Measurements from ENCODE around the gene SLX9. TPM values are rescaled to one million over a fixed set of nuclear protein-coding genes. Genes with fewer than 3 reads are reported as not detected.

Gene SLX9
- total and polyA plus RNA-seq, 2 donors (not counting 1 experiment from before 2014, with no cell fraction given): 11.7 to 15.9 TPM

- ChIA-PET CTCF (interaction anchor here (1.1 to 16.3 kb wide), 4 partner anchors 9 to 195 kb away, joined by 3 to 423 read pairs (median 180); no protein-coding TSS in a partner anchor), POLR2A (no interaction called here)
- H3K27ac Mint-ChIP-seq: no peak overlapping the region
- Histone ChIP-seq H2AFZ (ENCODE audit: insufficient read depth, low read depth, low read length, poor library complexity, severe bottlenecking) (no peak overlapping the region), H4K20me1 (ENCODE audit: control insufficient read depth, insufficient read depth, low read length, poor library complexity, severe bottlenecking) (peaks cover 80% of the 10 kb centered on the region), H3K36me3 (replicated peaks in 1 of 2; ENCODE audit: control extremely low read depth in 1 of 2, control insufficient read depth in 1 of 2, extremely low read depth in 1 of 2, insufficient read depth in 2 of 2, low read length in 1 of 2) (peaks cover 0 to 29% of the 10 kb centered on the region in 2 experiments), H3K9ac (ENCODE audit: low read length) (no peak overlapping the region), H3K4me3 (ENCODE audit: control extremely low read depth in 1 of 5, extremely low read depth in 1 of 5, insufficient read depth in 1 of 5, low read depth in 2 of 5, low read length in 4 of 5) (no peak overlapping the region), H3K9me3 (ENCODE audit: control extremely low read depth in 1 of 3, control insufficient read depth in 2 of 3, insufficient read depth in 1 of 3, low read length in 2 of 3) (no peaks in the 10 kb centered on the region), H3K79me2 (ENCODE audit: control insufficient read depth, insufficient read depth, low read length) (peaks cover 86% of the 10 kb centered on the region), H3K4me1 (ENCODE audit: control insufficient read depth in 2 of 2, insufficient read depth in 2 of 2, low read length in 2 of 2) (peaks cover 31 to 45% of the 10 kb centered on the region in 2 donors), H3K27ac (ENCODE audit: low read length in 2 of 2) (no peak overlapping the region), H3K4me2 (replicated peaks; ENCODE audit: low read depth, low read length, poor library complexity, severe bottlenecking) (no peak overlapping the region), H3K27me3 (replicated peaks in 1 of 4; ENCODE audit: control extremely low read depth in 1 of 4, control insufficient read depth in 3 of 4, insufficient read depth in 4 of 4, low read length in 3 of 4) (no peaks in the 10 kb centered on the region)
- intact Hi-C loops (cut with micrococcal nuclease): loop anchor here (5.0 kb wide), 1 partner anchor 343 kb away; the partner anchor contains the start of gene POFUT2
- H3K4me1 Mint-ChIP-seq: peaks cover 41% of the 10 kb centered on the region
- ATAC-seq (ENCODE audit: low read depth) (no peak), DNase-seq (no peak)
- H3K9me3 Mint-ChIP-seq (ENCODE audit: insufficient read depth): no peaks in the 10 kb centered on the region
- TF ChIP-seq CTCF (IDR thresholded peaks at IDR 0.05) (no peak), EZH2 (IDR thresholded peaks at IDR 0.05; ENCODE audit: borderline replicate concordance, insufficient read depth, low read depth, low read length, poor library complexity, severe bottlenecking) (no peak)
- H3K4me3 Mint-ChIP-seq: no peak overlapping the region
- WGBS (ENCODE audit: insufficient coverage): 94% methylated on average over 18 of the region's 24 CpGs
- no peaks in the 10 kb centered on the region for H3K27me3 Mint-ChIP-seq
Measured at GRCh38 chr21:44943686-44944550, 4.1 kb downstream of the SLX9 start.

GRCh38 chr21:44944596-44944995 lies 4.8 kb downstream of the SLX9 start:
- ChIA-PET POLR2A (no interaction called here), CTCF (interaction anchor here (1.2 to 16.3 kb wide), 3 partner anchors 144 to 194 kb away, joined by 3 to 423 read pairs (median 355); no protein-coding TSS in a partner anchor)
- Histone ChIP-seq H3K79me2 (ENCODE audit: control insufficient read depth, insufficient read depth, low read length) (peaks cover 93% of the 10 kb centered on the region), H3K36me3 (replicated peaks in 1 of 2; ENCODE audit: control extremely low read depth in 1 of 2, control insufficient read depth in 1 of 2, extremely low read depth in 1 of 2, insufficient read depth in 2 of 2, low read length in 1 of 2) (peaks cover 0 to 31% of the 10 kb centered on the region in 2 experiments), H3K4me2 (replicated peaks; ENCODE audit: low read depth, low read length, poor library complexity, severe bottlenecking) (no peak overlapping the region), H3K27ac (ENCODE audit: low read length in 2 of 2) (no peak overlapping the region), H3K27me3 (replicated peaks in 1 of 4; ENCODE audit: control extremely low read depth in 1 of 4, control insufficient read depth in 3 of 4, insufficient read depth in 4 of 4, low read length in 3 of 4) (no peaks in the 10 kb centered on the region), H3K4me3 (ENCODE audit: control extremely low read depth in 1 of 5, extremely low read depth in 1 of 5, insufficient read depth in 1 of 5, low read depth in 2 of 5, low read length in 4 of 5) (no peak overlapping the region), H3K4me1 (ENCODE audit: control insufficient read depth in 2 of 2, insufficient read depth in 2 of 2, low read length in 2 of 2) (peaks cover 28 to 43% of the 10 kb centered on the region in 2 donors), H3K9ac (ENCODE audit: low read length) (no peak overlapping the region), H3K9me3 (ENCODE audit: control extremely low read depth in 1 of 3, control insufficient read depth in 2 of 3, insufficient read depth in 1 of 3, low read length in 2 of 3) (no peaks in the 10 kb centered on the region), H4K20me1 (ENCODE audit: control insufficient read depth, insufficient read depth, low read length, poor library complexity, severe bottlenecking) (peaks cover 87% of the 10 kb centered on the region), H2AFZ (ENCODE audit: insufficient read depth, low read depth, low read length, poor library complexity, severe bottlenecking) (no peak overlapping the region)
- Mint-ChIP-seq H3K27me3 (no peaks in the 10 kb centered on the region), H3K4me1 (peaks cover 37% of the 10 kb centered on the region), H3K27ac (no peak overlapping the region), H3K9me3 (ENCODE audit: insufficient read depth) (no peaks in the 10 kb centered on the region), H3K4me3 (no peak overlapping the region)
- no peak for TF ChIP-seq EZH2 (IDR thresholded peaks at IDR 0.05; ENCODE audit: borderline replicate concordance, insufficient read depth, low read depth, low read length, poor library complexity, severe bottlenecking)
- no peak for TF ChIP-seq CTCF (IDR thresholded peaks at IDR 0.05)
- intact Hi-C loops (cut with micrococcal nuclease): loop anchor here (5.0 kb wide), 1 partner anchor 343 kb away; the partner anchor contains the start of gene POFUT2
- ATAC-seq (ENCODE audit: low read depth) (no peak), DNase-seq (no peak)
- WGBS (ENCODE audit: insufficient coverage): 96% methylated on average over 10 of the region's 10 CpGs
